ENCODE data around the gene ATP6V0D1.

The ATP6V0D1 gene

GRCh38 chr16:67429799-67430503 is 51.0 kb downstream of the ATP6V0D1 start:
- no peaks in the 10 kb centered on the region for H3K9me3 ChIP-seq (ENCODE audit: low read length)
- peaks cover 24% of the 10 kb centered on the region for H3K27me3 ChIP-seq (ENCODE audit: insufficient read depth, low read length)
- no peaks in the 10 kb centered on the region for H3K36me3 ChIP-seq (ENCODE audit: insufficient read depth, low read length)
- no peak overlapping the region for H2AFZ ChIP-seq (ENCODE audit: low read depth, low read length)
- peaks cover 15% of the 10 kb centered on the region for H3K4me1 ChIP-seq (ENCODE audit: insufficient read depth, low read length)
- no peak overlapping the region for H3K4me3 ChIP-seq (ENCODE audit: low read length)

- no peaks in the 10 kb centered on the region for H3K9me3 ChIP-seq (ENCODE audit: low read length)
- H3K36me3 ChIP-seq (ENCODE audit: insufficient read depth, low read length), result no peaks in the 10 kb centered on the region
- peaks cover 24% of the 10 kb centered on the region for H3K27me3 ChIP-seq (ENCODE audit: insufficient read depth, low read length)
- peaks cover 22% of the 10 kb centered on the region for H3K4me1 ChIP-seq (ENCODE audit: insufficient read depth, low read length)
- H3K4me3 ChIP-seq (ENCODE audit: low read length), result no peak overlapping the region
- H2AFZ ChIP-seq (ENCODE audit: low read depth, low read length), result no peak overlapping the region
Observed at GRCh38 chr16:67429053-67429798, 51.7 kb downstream of the ATP6V0D1 start.

- peaks cover 24% of the 10 kb centered on the region for H3K27me3 ChIP-seq (ENCODE audit: insufficient read depth, low read length)
- no peak overlapping the region for H3K4me3 ChIP-seq (ENCODE audit: low read length)
- H3K4me1 ChIP-seq (ENCODE audit: insufficient read depth, low read length), result peaks cover 31% of the 10 kb centered on the region
- no peak overlapping the region for H2AFZ ChIP-seq (ENCODE audit: low read depth, low read length)
- no peaks in the 10 kb centered on the region for H3K36me3 ChIP-seq (ENCODE audit: insufficient read depth, low read length)
- no peaks in the 10 kb centered on the region for H3K9me3 ChIP-seq (ENCODE audit: low read length)
Observed at GRCh38 chr16:67428146-67428731, 52.7 kb downstream of the ATP6V0D1 start.

- Histone ChIP-seq H3K4me1 (ENCODE audit: insufficient read depth, low read length) (peaks cover 23% of the 10 kb centered on the region), H3K4me3 (ENCODE audit: low read length) (no peak overlapping the region), H2AFZ (ENCODE audit: low read depth, low read length) (no peak overlapping the region)
Observed at GRCh38 chr16:67426950-67427349, 54.0 kb downstream of the ATP6V0D1 start.

GRCh38 chr16:67426022-67426421 is 54.9 kb downstream of the ATP6V0D1 start:
- Histone ChIP-seq H3K4me3 (ENCODE audit: low read length) (no peak overlapping the region), H2AFZ (ENCODE audit: low read depth, low read length) (no peak overlapping the region), H3K4me1 (ENCODE audit: insufficient read depth, low read length) (peaks cover 18% of the 10 kb centered on the region), H3K9me3 (ENCODE audit: low read length) (no peaks in the 10 kb centered on the region), H3K36me3 (ENCODE audit: insufficient read depth, low read length) (no peaks in the 10 kb centered on the region), H3K27me3 (ENCODE audit: insufficient read depth, low read length) (peaks cover 24% of the 10 kb centered on the region)

More at GRCh38 chr16:67426950-67427349, 54.0 kb downstream of the ATP6V0D1 start:
- Histone ChIP-seq H3K36me3 (ENCODE audit: insufficient read depth, low read length) (no peaks in the 10 kb centered on the region), H3K9me3 (ENCODE audit: low read length) (no peaks in the 10 kb centered on the region), H3K27me3 (ENCODE audit: insufficient read depth, low read length) (peaks cover 24% of the 10 kb centered on the region)

GRCh38 chr16:67425580-67425979 is 55.4 kb downstream of the ATP6V0D1 start:
- no peaks in the 10 kb centered on the region for H3K36me3 ChIP-seq (ENCODE audit: insufficient read depth, low read length)
- H3K4me3 ChIP-seq (ENCODE audit: low read length), result no peak overlapping the region
- H2AFZ ChIP-seq (ENCODE audit: low read depth, low read length), result no peak overlapping the region
- H3K4me1 ChIP-seq (ENCODE audit: insufficient read depth, low read length), result peaks cover 18% of the 10 kb centered on the region
- H3K27me3 ChIP-seq (ENCODE audit: insufficient read depth, low read length), result peaks cover 24% of the 10 kb centered on the region
- no peaks in the 10 kb centered on the region for H3K9me3 ChIP-seq (ENCODE audit: low read length)

- Histone ChIP-seq H3K9me3 (ENCODE audit: low read length) (no peaks in the 10 kb centered on the region), H3K4me3 (ENCODE audit: low read length) (no peak overlapping the region), H3K4me1 (ENCODE audit: insufficient read depth, low read length) (peaks cover 18% of the 10 kb centered on the region), H3K36me3 (ENCODE audit: insufficient read depth, low read length) (no peaks in the 10 kb centered on the region), H2AFZ (ENCODE audit: low read depth, low read length) (no peak overlapping the region), H3K27me3 (ENCODE audit: insufficient read depth, low read length) (peaks cover 19% of the 10 kb centered on the region)
Observed at GRCh38 chr16:67425061-67425460, 55.9 kb downstream of the ATP6V0D1 start.

GRCh38 chr16:67424261-67424615 is 56.7 kb downstream of the ATP6V0D1 start:
- H3K27me3 ChIP-seq (ENCODE audit: insufficient read depth, low read length), result peaks cover 10% of the 10 kb centered on the region
- no peaks in the 10 kb centered on the region for H3K9me3 ChIP-seq (ENCODE audit: low read length)
- H3K4me1 ChIP-seq (ENCODE audit: insufficient read depth, low read length), result peaks cover 18% of the 10 kb centered on the region
- H3K4me3 ChIP-seq (ENCODE audit: low read length), result no peak overlapping the region
- no peak overlapping the region for H2AFZ ChIP-seq (ENCODE audit: low read depth, low read length)
- H3K36me3 ChIP-seq (ENCODE audit: insufficient read depth, low read length), result no peaks in the 10 kb centered on the region

GRCh38 chr16:67423611-67424260 is 57.2 kb downstream of the ATP6V0D1 start:
- H3K27me3 ChIP-seq (ENCODE audit: insufficient read depth, low read length), result peaks cover 5% of the 10 kb centered on the region
- no peaks in the 10 kb centered on the region for H3K36me3 ChIP-seq (ENCODE audit: insufficient read depth, low read length)
- peaks cover 18% of the 10 kb centered on the region for H3K4me1 ChIP-seq (ENCODE audit: insufficient read depth, low read length)
- H2AFZ ChIP-seq (ENCODE audit: low read depth, low read length), result no peak overlapping the region
- H3K4me3 ChIP-seq (ENCODE audit: low read length), result no peak overlapping the region
- H3K9me3 ChIP-seq (ENCODE audit: low read length), result no peaks in the 10 kb centered on the region

GRCh38 chr16:67423015-67423414 is 57.9 kb downstream of the ATP6V0D1 start:
- Histone ChIP-seq H3K9me3 (ENCODE audit: low read length) (no peaks in the 10 kb centered on the region), H2AFZ (ENCODE audit: low read depth, low read length) (no peak overlapping the region), H3K4me1 (ENCODE audit: insufficient read depth, low read length) (peaks cover 18% of the 10 kb centered on the region), H3K4me3 (ENCODE audit: low read length) (no peak overlapping the region), H3K36me3 (ENCODE audit: insufficient read depth, low read length) (no peaks in the 10 kb centered on the region), H3K27me3 (ENCODE audit: insufficient read depth, low read length) (no peaks in the 10 kb centered on the region)

GRCh38 chr16:67421030-67421429 is 59.9 kb downstream of the ATP6V0D1 start:
- no peak overlapping the region for H3K4me3 ChIP-seq (ENCODE audit: low read length)
- H3K9me3 ChIP-seq (ENCODE audit: low read length), result no peaks in the 10 kb centered on the region
- peaks cover 18% of the 10 kb centered on the region for H3K4me1 ChIP-seq (ENCODE audit: insufficient read depth, low read length)
- no peak overlapping the region for H2AFZ ChIP-seq (ENCODE audit: low read depth, low read length)
- no peaks in the 10 kb centered on the region for H3K36me3 ChIP-seq (ENCODE audit: insufficient read depth, low read length)
- no peaks in the 10 kb centered on the region for H3K27me3 ChIP-seq (ENCODE audit: insufficient read depth, low read length)

- Histone ChIP-seq H2AFZ (ENCODE audit: low read depth, low read length) (no peak overlapping the region), H3K36me3 (ENCODE audit: insufficient read depth, low read length) (no peaks in the 10 kb centered on the region), H3K9me3 (ENCODE audit: low read length) (no peaks in the 10 kb centered on the region), H3K4me1 (ENCODE audit: insufficient read depth, low read length) (peaks cover 17% of the 10 kb centered on the region), H3K27me3 (ENCODE audit: insufficient read depth, low read length) (no peaks in the 10 kb centered on the region), H3K4me3 (ENCODE audit: low read length) (no peak overlapping the region)
Observed at GRCh38 chr16:67419931-67420330, 61.0 kb downstream of the ATP6V0D1 start.

GRCh38 chr16:67419502-67419901 is 61.5 kb downstream of the ATP6V0D1 start:
- H3K4me1 ChIP-seq (ENCODE audit: insufficient read depth, low read length), result peaks cover 13% of the 10 kb centered on the region
- H3K36me3 ChIP-seq (ENCODE audit: insufficient read depth, low read length), result no peaks in the 10 kb centered on the region
- no peaks in the 10 kb centered on the region for H3K9me3 ChIP-seq (ENCODE audit: low read length)
- H2AFZ ChIP-seq (ENCODE audit: low read depth, low read length), result no peak overlapping the region
- H3K4me3 ChIP-seq (ENCODE audit: low read length), result no peak overlapping the region
- H3K27me3 ChIP-seq (ENCODE audit: insufficient read depth, low read length), result no peaks in the 10 kb centered on the region
